Mucosa of descending colon (tissue), 3 donors: ENCODE data around the gene OOSP3. TPM values are rescaled to one million over a fixed set of nuclear protein-coding genes. Genes with fewer than 3 reads are reported as not detected.
"Not testable (repeated sequence)": the region's sequence is repeated elsewhere in the genome, so short reads cannot be mapped to it uniquely, and the experiment has no call there.

Experiments used
- ATAC-seq: fragments of 200-7000 bp; cut with Tn5 transposase; one replicate; pipeline ENCODE4 v1.9.1; 2020; ENCODE audit warnings: mild to moderate bottlenecking, moderate library complexity
- DNase-seq, 3 donors: peaks; one replicate each; pipeline ENCODE4 v3.0.0-alpha.2; 2020
- H3K36me3 ChIP-seq: fragments of 200-600 bp; one replicate; pipeline ENCODE4 v1.8.0; 2021; ENCODE audit warnings: low read depth, mild to moderate bottlenecking
- H3K4me1 ChIP-seq: fragments of 200-600 bp; one replicate; pipeline ENCODE4 v1.8.0; 2021; ENCODE audit warnings: low read depth, mild to moderate bottlenecking
- H3K4me3 ChIP-seq: fragments of 200-600 bp; one replicate; pipeline ENCODE4 v1.8.0; 2021; ENCODE audit warnings: mild to moderate bottlenecking
- H3K9me3 ChIP-seq: fragments of 200-600 bp; one replicate; pipeline ENCODE4 v1.8.0; 2021; ENCODE audit warnings: mild to moderate bottlenecking
- CTCF ChIP-seq: fragments of 200-600 bp; IDR thresholded peaks from one replicate; pipeline ENCODE4 v1.8.0; 2022; ENCODE audit warnings: antibody characterized with exemption, mild to moderate bottlenecking
- intact Hi-C, 2 donors: fragments of 100-400 bp; cut with DNase I in 1 of 2; cut with micrococcal nuclease in 1 of 2; formaldehyde crosslinking; loops; one replicate each; pipeline versions ENCODE4 v1.11.0 to v1.11.1; 2022; cut with DNase I, micrococcal nuclease
- total RNA-seq, 3 donors: library from RNA; stranded (reverse); fragmentation: NEBNext Ultra II Directional in 2 of 3; extraction: Animal tissue kit (Norgen Biotek cat#: 25700) in 2 of 3; gene quantifications; one replicate each; pipeline versions ENCODE4 v1.2.1 to v1.2.4, GENCODE V29; 2021 to 2023
- donor health status: DM: no; HTN: no; CAD: no; lungs with moderate emphysema.
- donor health status: DM: no; HTN: no; CAD: no.
- donor health status: DM: no; HTN: yes; CAD: no.

The OOSP3 gene
- total RNA-seq, 3 donors from 2014 or later = 0.36 to 0.61 TPM; not detected in 1

DNA sequence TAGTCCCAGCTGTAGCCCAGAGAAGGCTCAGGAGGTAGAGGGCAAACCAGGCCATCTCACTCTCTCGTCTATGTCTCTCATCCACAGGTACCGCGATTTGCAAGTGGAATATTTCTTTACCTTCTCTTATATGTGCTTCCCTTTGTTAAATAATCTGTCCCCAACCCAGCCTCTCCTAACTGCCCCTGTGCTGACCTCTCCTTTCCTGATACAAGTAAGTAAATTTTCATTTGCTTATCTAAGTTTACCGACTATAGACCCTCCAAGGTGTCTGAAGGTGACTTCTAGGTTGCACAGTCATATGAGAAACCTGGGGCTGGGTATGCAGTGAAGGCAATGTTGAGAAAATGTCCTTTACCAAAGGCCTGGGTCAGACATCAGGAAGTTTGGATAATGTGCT, 33.2 kb upstream of the OOSP3 start, which contains the start of gene CBLIF:
CBLIF (minus strand) TSS at position 101 of the 400 bp plus-strand sequence; CDS start at position 55, 46 bp downstream.
- no peak for ATAC-seq
- no peak for TF ChIP-seq CTCF
- Histone ChIP-seq H3K4me3 (no peak within 1 kb of the TSS), H3K36me3 (no peaks in the 10 kb centered on the region), H3K4me1 (no peaks in the 10 kb centered on the region), H3K9me3 (no peaks in the 10 kb centered on the region)
- intact Hi-C loops = no loop called here
- no peak for DNase-seq

- intact Hi-C loops = no loop called here
Measured at GRCh38 chr11:59846556-59846955, 32.0 kb upstream of the OOSP3 start.

DNA sequence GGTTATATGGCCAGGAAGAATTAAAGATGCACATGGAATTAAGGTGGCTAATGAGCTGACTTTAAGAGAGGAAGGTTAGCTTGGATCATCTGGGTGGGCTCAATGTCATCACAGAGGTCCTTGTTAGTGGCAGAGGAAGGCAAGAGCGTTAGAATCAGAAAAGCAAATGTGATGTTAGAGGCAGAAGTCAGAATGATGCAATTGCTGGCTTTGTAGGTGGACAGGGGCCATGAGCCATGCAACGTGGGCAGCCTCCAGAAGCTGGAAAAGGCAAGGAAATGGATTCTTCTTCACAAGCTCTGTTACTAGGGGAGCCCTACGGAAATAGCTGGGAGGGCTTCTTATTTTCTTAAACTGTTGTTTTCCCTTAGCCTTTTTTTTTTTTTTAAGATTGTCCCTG, 31.0 kb upstream of the OOSP3 start:
- no peaks in the 10 kb centered on the region for H3K9me3 ChIP-seq
- intact Hi-C loops = no loop called here
- TF ChIP-seq CTCF = no peak
- H3K4me3 ChIP-seq = no peak overlapping the region
- ATAC-seq (no peak), DNase-seq (no peak)
- H3K4me1 ChIP-seq = no peaks in the 10 kb centered on the region
- no peaks in the 10 kb centered on the region for H3K36me3 ChIP-seq

More at GRCh38 chr11:59846556-59846955, 32.0 kb upstream of the OOSP3 start:
- DNase-seq (no peak), ATAC-seq (no peak)
- H3K9me3 ChIP-seq = no peaks in the 10 kb centered on the region
- no peak overlapping the region for H3K4me3 ChIP-seq
- TF ChIP-seq CTCF = no peak
- no peaks in the 10 kb centered on the region for H3K36me3 ChIP-seq
- no peaks in the 10 kb centered on the region for H3K4me1 ChIP-seq

GRCh38 chr11:59848439-59848838, 30.1 kb upstream of the OOSP3 start:
- H3K4me1 ChIP-seq, DNase-seq, H3K4me3 ChIP-seq, H3K9me3 ChIP-seq, H3K36me3 ChIP-seq, intact Hi-C loops, ATAC-seq: not testable (repeated sequence)

DNA sequence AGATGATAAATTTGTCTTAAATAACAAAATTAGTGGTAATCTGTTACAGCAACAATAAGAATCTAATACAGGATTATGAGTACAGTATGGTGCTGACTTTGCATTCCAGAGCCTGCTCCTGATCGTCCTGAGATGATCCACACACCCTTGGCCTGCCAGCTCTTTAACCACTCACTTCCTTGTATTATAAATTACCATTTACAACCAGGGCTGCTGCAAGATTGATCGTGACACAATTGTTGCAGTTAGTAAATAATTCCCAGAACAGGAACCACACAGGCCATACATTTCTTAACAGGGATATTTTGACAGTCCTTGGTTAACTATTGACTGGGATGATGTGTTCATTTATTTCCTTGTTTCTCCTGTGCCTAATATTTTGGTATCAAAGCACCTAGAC, 29.5 kb upstream of the OOSP3 start:
- no peak overlapping the region for H3K4me3 ChIP-seq
- no peaks in the 10 kb centered on the region for H3K4me1 ChIP-seq
- DNase-seq (peak in 2 of 3 donors; percentile 49 to 70), ATAC-seq (peak; percentile 95)
- no peaks in the 10 kb centered on the region for H3K9me3 ChIP-seq
- intact Hi-C loops = no loop called here
- no peaks in the 10 kb centered on the region for H3K36me3 ChIP-seq
- no peak for TF ChIP-seq CTCF

DNA sequence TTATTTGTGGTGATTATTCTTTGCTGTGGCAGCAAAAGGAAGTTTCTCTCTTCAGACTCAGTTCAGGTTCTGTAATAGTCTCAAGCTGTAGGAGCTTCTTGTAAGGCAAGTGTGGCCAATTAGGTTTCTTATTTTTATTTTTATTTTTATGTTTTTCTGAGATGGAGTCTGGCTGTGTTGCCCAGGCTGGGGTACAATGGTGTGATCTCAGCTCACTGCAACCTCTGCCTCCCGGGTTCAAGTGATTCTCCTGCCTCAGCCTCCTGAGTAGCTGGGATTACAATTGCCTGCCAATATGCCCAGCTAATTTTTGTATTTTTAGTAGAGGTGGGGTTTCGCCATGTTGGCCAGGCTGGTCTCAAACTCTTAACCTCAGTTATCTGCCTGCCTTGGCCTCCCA, 29.0 kb upstream of the OOSP3 start:
- H3K4me1 ChIP-seq, H3K9me3 ChIP-seq, ATAC-seq, H3K36me3 ChIP-seq, DNase-seq, intact Hi-C loops, H3K4me3 ChIP-seq: not testable (repeated sequence)

DNA sequence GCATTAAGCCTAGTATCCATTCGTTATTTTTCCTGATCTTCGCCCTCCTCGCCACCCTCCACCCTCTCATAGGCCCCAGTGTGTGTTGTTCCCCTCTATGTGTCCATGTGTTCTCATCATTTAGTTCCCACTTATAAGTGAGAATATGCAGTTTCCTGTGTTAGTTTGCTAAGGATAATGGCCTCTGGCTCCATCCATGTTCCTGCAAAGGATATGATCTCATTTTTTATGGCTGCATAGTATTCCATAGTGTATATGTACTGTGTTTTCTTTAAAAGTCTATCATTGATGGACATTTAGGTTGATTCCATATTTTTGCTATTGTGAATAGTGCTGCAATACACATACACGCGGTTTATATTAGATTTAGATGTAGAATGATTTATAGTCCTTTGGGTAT, 27.2 kb upstream of the OOSP3 start:
- H3K9me3 ChIP-seq, DNase-seq, ATAC-seq, H3K4me3 ChIP-seq, intact Hi-C loops, H3K4me1 ChIP-seq, H3K36me3 ChIP-seq: not testable (repeated sequence)
